ENCODE measurements around the gene UMODL1. TPM values are rescaled to one million over a fixed set of nuclear protein-coding genes. Genes with fewer than 3 reads are reported as not detected.

Gene UMODL1
- total and polyA plus RNA-seq, 10 of the 15 experiments (the other 5 are each of a cell fraction or from before 2014, with no cell fraction given) = 0.01 to 0.11 (median 0.03) TPM; not detected in 5

- TF ChIP-seq PAX5 (IDR thresholded peaks at IDR 0.05; ENCODE audit: borderline replicate concordance, low read depth, low read length) = 0 out of 2 replicates have a peak, but pooled peaks have one; percentile 16
- TF ChIP-seq NRF1 (conservative IDR thresholded peaks at IDR 0.05; ENCODE audit: low read depth, low read length) = no peak
- 0 out of 2 replicates have a peak, but pooled peaks have one; percentile 30 for TF ChIP-seq ESRRA (IDR thresholded peaks at IDR 0.05; ENCODE audit: low read length)
- 0 out of 4 replicates have a peak, but pooled peaks of 1 of the 2 experiments have one; percentile 21 for TF ChIP-seq ETV6 (conservative IDR thresholded peaks at IDR 0.05 in 1 of 2, IDR thresholded peaks at IDR 0.05 in 1 of 2; ENCODE audit: borderline replicate concordance in 1 of 2, low read depth in 1 of 2)
- TF ChIP-seq ZBTB11 (CRISPR knock-in tag; IDR thresholded peaks at IDR 0.05) = no peak
- TF ChIP-seq BHLHE40 (IDR thresholded peaks at IDR 0.05; ENCODE audit: borderline replicate concordance in 1 of 2, low read depth in 2 of 2, low read length in 1 of 2) = peak; percentile 27 to 51; a peak in 2 of 4 replicates
- peak; percentile 92 for TF ChIP-seq NR2F1 (conservative IDR thresholded peaks at IDR 0.05)
- TF ChIP-seq USF1 (IDR thresholded peaks at IDR 0.05; ENCODE audit: borderline replicate concordance, extremely low read length, insufficient read depth, low read depth, low read length) = no peak
- peak; percentile 35 for TF ChIP-seq MTA2 (IDR thresholded peaks at IDR 0.05; ENCODE audit: low read depth)
- TF ChIP-seq HDAC2 (IDR thresholded peaks at IDR 0.05) = no peak
- TF ChIP-seq NFYA (IDR thresholded peaks at IDR 0.05; ENCODE audit: borderline replicate concordance, low read depth, low read length) = no peak
These were observed 7.3 kb upstream of the UMODL1 start (continued) for GRCh38 chr21:42063571-42064521.

Data from GM12878 (cell line).